Naive thymus-derived CD4-positive, alpha-beta T cell (primary cell): Measurements from ENCODE around the gene TRABD2A. TPM values are rescaled to one million over a fixed set of nuclear protein-coding genes. Genes with fewer than 3 reads are reported as not detected.

Experiments
- ATAC-seq: fragments of 150-1000 bp; cut with Tn5 transposase; 2 replicates; pipeline ENCODE4 v1.10.0; 2021; ENCODE audit warnings: mild to moderate bottlenecking, moderate library complexity
- CTCF ChIA-PET: fragments of 350-600 bp; sonication (Branson Sonifier 250); formaldehyde crosslinking; loops from one replicate; lab custom pipeline; 2021; ENCODE audit warnings: antibody characterized with exemption; lab: Charles Lee
- POLR2A ChIA-PET: fragments of 350-600 bp; sonication (Branson Sonifier 250); formaldehyde crosslinking; loops from one replicate; lab custom pipeline; 2021; ENCODE audit warnings: antibody characterized with exemption, inconsistent platforms; lab: Charles Lee
- DNase-seq, 9 donors: peaks; one replicate each; pipeline versions ENCODE4 v3.0.0 to v3.0.0-alpha.2; 2020 to 2022; ENCODE audit warnings: mixed read lengths in 1 of 9
- H3K27ac ChIP-seq: one replicate; pipeline ENCODE4 v1.7.0; 2013; ENCODE audit warnings: mild to moderate bottlenecking, low read depth, low read length, moderate library complexity
- H3K27me3 ChIP-seq, 2 donors: one replicate each; pipeline ENCODE4 v1.7.0; 2013; ENCODE audit warnings: low read length in 2 of 2, mild to moderate bottlenecking in 2 of 2, moderate library complexity in 2 of 2; ENCODE audit not compliant: control insufficient read depth in 2 of 2, insufficient read depth in 2 of 2
- H3K36me3 ChIP-seq, 3 experiments: 1 replicate in 2 of 3; 2 replicates in 1 of 3; pipeline ENCODE4 v1.7.0; 2013; ENCODE audit warnings: low read length in 3 of 3, mild to moderate bottlenecking in 3 of 3, moderate library complexity in 1 of 3; ENCODE audit not compliant: insufficient read depth in 3 of 3, control insufficient read depth in 2 of 3
- H3K4me1 ChIP-seq, 2 donors: one replicate each; pipeline ENCODE4 v1.7.0; 2013; ENCODE audit warnings: low read length in 2 of 2, mild to moderate bottlenecking in 2 of 2, moderate library complexity in 1 of 2; ENCODE audit not compliant: control insufficient read depth in 2 of 2, insufficient read depth in 2 of 2
- H3K4me3 ChIP-seq: 2 replicates; pipeline ENCODE4 v1.7.0; 2013; ENCODE audit warnings: mild to moderate bottlenecking, low read length
- H3K9me3 ChIP-seq, 3 experiments: 1 replicate in 2 of 3; 2 replicates in 1 of 3; pipeline ENCODE4 v1.7.0; 2013; ENCODE audit warnings: low read length in 3 of 3; ENCODE audit not compliant: control insufficient read depth in 2 of 3
- H3K27ac Mint-ChIP-seq, 9 donors: one replicate each; pipeline ENCODE4 v1.8.0; 2020 to 2022; ENCODE audit warnings: mixed read lengths in 9 of 9, mild to moderate bottlenecking in 8 of 9, moderate library complexity in 5 of 9, inconsistent platforms in 2 of 9
- H3K27me3 Mint-ChIP-seq, 5 donors: one replicate each; pipeline ENCODE4 v1.8.0; 2021 to 2022; ENCODE audit warnings: mixed read lengths in 5 of 5, mild to moderate bottlenecking in 1 of 5
- H3K36me3 Mint-ChIP-seq, 5 donors: one replicate each; pipeline ENCODE4 v1.8.0; 2020 to 2022; ENCODE audit warnings: mixed read lengths in 5 of 5, mild to moderate bottlenecking in 3 of 5, inconsistent platforms in 1 of 5
- H3K4me1 Mint-ChIP-seq, 7 donors: one replicate each; pipeline ENCODE4 v1.8.0; 2020 to 2022; ENCODE audit warnings: mixed read lengths in 7 of 7, mild to moderate bottlenecking in 3 of 7, inconsistent platforms in 1 of 7
- H3K4me3 Mint-ChIP-seq, 10 donors: one replicate each; pipeline ENCODE4 v1.8.0; 2020 to 2022; ENCODE audit warnings: mild to moderate bottlenecking in 10 of 10, mixed read lengths in 10 of 10, moderate library complexity in 6 of 10, inconsistent platforms in 2 of 10
- H3K9me3 Mint-ChIP-seq, 11 donors: one replicate each; pipeline ENCODE4 v1.8.0; 2020 to 2022; ENCODE audit warnings: mixed read lengths in 11 of 11, mild to moderate bottlenecking in 4 of 11, inconsistent platforms in 1 of 11, moderate library complexity in 1 of 11
- intact Hi-C, 2 donors: fragments of 100-400 bp; cut with micrococcal nuclease; formaldehyde crosslinking; loops; one replicate each; pipeline ENCODE4 v1.15.1; 2023
- polyA plus RNA-seq, 2 donors: library from polyadenylated mRNA; unstranded; fragments of 300-500 nt; fragmentation: Illumina TruSeq; gene quantifications; one replicate each; pipeline ENCODE4 v1.2.3, GENCODE V29; 2021
- total RNA-seq, 6 experiments: library from RNA in 5 of 6; stranded (reverse) in 5 of 6; gene quantifications; 1 replicate in 5 of 6; 2 replicates in 1 of 6; pipeline ENCODE4 v1.2.3 and lab custom pipeline; 2021 to 2026

TRABD2A gene
- total and polyA plus RNA-seq, 7 experiments from 2014 or later = 75.0 to 288 (median 182) TPM

GRCh38 chr2:84851876-84852275 lies 29.0 kb downstream of the TRABD2A start:
- no peak for DNase-seq
- peaks cover 23 to 77% (median 56%) of the 10 kb centered on the region in 5 donors for H3K36me3 Mint-ChIP-seq

GRCh38 chr2:84850471-84850870 lies 30.4 kb downstream of the TRABD2A start:
- DNase-seq = no peak
- H3K27ac ChIP-seq = peak overlapping the region; percentile 70

More at GRCh38 chr2:84851876-84852275, 29.0 kb downstream of the TRABD2A start:
- Histone ChIP-seq H3K27ac (peak overlapping the region; percentile 41), H3K9me3 (peaks cover 0 to 5% (median 0%) of the 10 kb centered on the region in 3 experiments), H3K36me3 (peaks cover 0 to 28% (median 12%) of the 10 kb centered on the region in 3 experiments), H3K4me1 (peaks cover 67 to 95% of the 10 kb centered on the region in 2 donors), H3K4me3 (no peak overlapping the region), H3K27me3 (no peaks in the 10 kb centered on the region)
- intact Hi-C loops = loop anchor here in 1 of 2 donors (1.0 kb wide), 1 partner anchor 26 kb away; no protein-coding TSS in a partner anchor
- Mint-ChIP-seq H3K4me1 (peaks cover 73 to 98% (median 95%) of the 10 kb centered on the region in 7 donors), H3K27me3 (no peaks in the 10 kb centered on the region), H3K4me3 (peak overlapping the region in 9 of 10 donors; percentile 27 to 85 (median 71)), H3K27ac (peak overlapping the region in 8 of 9 donors; percentile 35 to 99 (median 96)), H3K9me3 (peaks cover 0 to 20% (median 8%) of the 10 kb centered on the region in 11 donors)
- CTCF ChIA-PET = interaction anchor here (2.1 to 4.0 kb wide), 4 partner anchors 10 to 74 kb away, joined by 10 to 20 read pairs (median 13); no protein-coding TSS in a partner anchor
- no peak for ATAC-seq
- POLR2A ChIA-PET = interaction anchor here (1.0 to 13.0 kb wide), 9 partner anchors 8 to 74 kb away, joined by 3 to 261 read pairs (median 19); partner anchors contain the start of gene TMSB10

GRCh38 chr2:84849271-84849952 lies 31.5 kb downstream of the TRABD2A start:
- peaks cover 19 to 72% (median 46%) of the 10 kb centered on the region in 5 donors for H3K36me3 Mint-ChIP-seq
- peak in 6 of 9 donors; percentile 48 to 61 (median 52) for DNase-seq
- Histone ChIP-seq H3K27ac (peak overlapping the region; percentile 70), H3K4me3 (peak overlapping the region; percentile 33), H3K36me3 (peaks cover 0 to 28% (median 12%) of the 10 kb centered on the region in 3 experiments), H3K27me3 (no peaks in the 10 kb centered on the region), H3K4me1 (peaks cover 75 to 95% of the 10 kb centered on the region in 2 donors), H3K9me3 (peaks cover 0 to 5% (median 0%) of the 10 kb centered on the region in 3 experiments)
- H3K9me3 Mint-ChIP-seq = peaks cover 0 to 17% (median 8%) of the 10 kb centered on the region in 11 donors
- no peaks in the 10 kb centered on the region for H3K27me3 Mint-ChIP-seq
- POLR2A ChIA-PET = interaction anchor here (0.7 to 13.0 kb wide), 21 partner anchors 8 to 208 kb away, joined by 3 to 261 read pairs (median 4); partner anchors contain the start of gene TMSB10
- CTCF ChIA-PET = interaction anchor here (0.6 to 4.0 kb wide), 13 partner anchors 8 to 108 kb away, joined by 3 to 20 read pairs (median 3); partner anchors contain the start of gene TRABD2A
- ATAC-seq = no peak
- H3K4me1 Mint-ChIP-seq = peaks cover 71 to 97% (median 93%) of the 10 kb centered on the region in 7 donors
- H3K27ac Mint-ChIP-seq = peak overlapping the region in 8 of 9 donors; percentile 61 to 99 (median 96)
- peak overlapping the region; percentile 59 to 92 (median 84) for H3K4me3 Mint-ChIP-seq
- intact Hi-C loops = loop anchor here (1.0 to 5.0 kb wide), 5 partner anchors 8 to 197 kb away; partner anchors contain the start of gene TMSB10 (in 1 of the 2)

More at GRCh38 chr2:84850471-84850870, 30.4 kb downstream of the TRABD2A start:
- Histone ChIP-seq H3K4me3 (no peak overlapping the region), H3K36me3 (peaks cover 0 to 28% (median 12%) of the 10 kb centered on the region in 3 experiments), H3K9me3 (peaks cover 0 to 5% (median 0%) of the 10 kb centered on the region in 3 experiments), H3K4me1 (peaks cover 71 to 95% of the 10 kb centered on the region in 2 donors), H3K27me3 (no peaks in the 10 kb centered on the region)
- Mint-ChIP-seq H3K4me3 (peak overlapping the region in 8 of 10 donors; percentile 57 to 92 (median 84)), H3K9me3 (peaks cover 0 to 20% (median 8%) of the 10 kb centered on the region in 11 donors), H3K27ac (peak overlapping the region in 8 of 9 donors; percentile 24 to 99 (median 96)), H3K27me3 (no peaks in the 10 kb centered on the region), H3K4me1 (peaks cover 75 to 98% (median 95%) of the 10 kb centered on the region in 7 donors), H3K36me3 (peaks cover 19 to 77% (median 53%) of the 10 kb centered on the region in 5 donors)
- CTCF ChIA-PET = interaction anchor here (0.6 to 4.0 kb wide), 9 partner anchors 8 to 75 kb away, joined by 3 to 20 read pairs (median 7); partner anchors contain the start of gene TRABD2A
- no peak for ATAC-seq
- POLR2A ChIA-PET = interaction anchor here (0.8 to 13.0 kb wide), 19 partner anchors 9 to 205 kb away, joined by 3 to 261 read pairs (median 6); partner anchors contain the start of gene TMSB10
- intact Hi-C loops = no loop called here

GRCh38 chr2:84847326-84848050 lies 33.4 kb downstream of the TRABD2A start:
- Mint-ChIP-seq H3K27ac (peak overlapping the region in 8 of 9 donors; percentile 94 to 99 (median 97)), H3K36me3 (peaks cover 19 to 71% (median 42%) of the 10 kb centered on the region in 5 donors), H3K4me3 (peak overlapping the region; percentile 72 to 87 (median 78)), H3K27me3 (no peaks in the 10 kb centered on the region), H3K9me3 (peaks cover 0 to 7% (median 1%) of the 10 kb centered on the region in 11 donors), H3K4me1 (peaks cover 75 to 100% (median 93%) of the 10 kb centered on the region in 7 donors)
- peak overlapping the region; percentile 80 for H3K27ac ChIP-seq
- CTCF ChIA-PET = interaction anchor here (1.0 to 2.6 kb wide), 4 partner anchors 10 to 35 kb away, joined by 3 to 21 read pairs (median 10); partner anchors contain the start of gene TRABD2A
- POLR2A ChIA-PET = interaction anchor here (1.0 to 13.0 kb wide), 10 partner anchors 9 to 138 kb away, joined by 3 to 261 read pairs (median 24); partner anchors contain the start of genes TMSB10 and TRABD2A
- ATAC-seq = no peak
- DNase-seq = no peak
- intact Hi-C loops = loop anchor here (2.0 to 5.0 kb wide), 8 partner anchors 13 to 195 kb away; partner anchors contain the start of genes TMSB10 (in 2 of the 2) and TRABD2A (in 1 of the 2)
- H3K9me3 ChIP-seq = no peaks in the 10 kb centered on the region
- H3K4me3 ChIP-seq = peak overlapping the region; percentile 5
- H3K4me1 ChIP-seq = peaks cover 91 to 98% of the 10 kb centered on the region in 2 donors
- no peaks in the 10 kb centered on the region for H3K27me3 ChIP-seq
- peaks cover 0 to 16% (median 3%) of the 10 kb centered on the region in 3 experiments for H3K36me3 ChIP-seq

GRCh38 chr2:84846741-84847142 lies 34.1 kb downstream of the TRABD2A start:
- ChIA-PET CTCF (interaction anchor here (0.6 to 2.6 kb wide), 10 partner anchors 11 to 317 kb away, joined by 3 to 21 read pairs (median 4); partner anchors contain the start of gene TRABD2A), POLR2A (interaction anchor here (0.7 to 13.0 kb wide), 22 partner anchors 8 to 194 kb away, joined by 3 to 261 read pairs (median 6); partner anchors contain the start of genes TMSB10 and TRABD2A)
- no peaks in the 10 kb centered on the region for H3K27me3 Mint-ChIP-seq
- peaks cover 74 to 100% (median 92%) of the 10 kb centered on the region in 7 donors for H3K4me1 Mint-ChIP-seq
- H3K36me3 ChIP-seq = peaks cover 0 to 8% (median 0%) of the 10 kb centered on the region in 3 experiments
- H3K27ac ChIP-seq = peak overlapping the region; percentile 80
- H3K4me1 ChIP-seq = peaks cover 93 to 98% of the 10 kb centered on the region in 2 donors
- no peaks in the 10 kb centered on the region for H3K9me3 ChIP-seq
- DNase-seq = no peak
- H3K27me3 ChIP-seq = no peaks in the 10 kb centered on the region
- peak overlapping the region; percentile 5 for H3K4me3 ChIP-seq
- peak overlapping the region in 8 of 9 donors; percentile 94 to 99 (median 97) for H3K27ac Mint-ChIP-seq
- intact Hi-C loops = loop anchor here (1.0 to 5.0 kb wide), 14 partner anchors 9 to 194 kb away; partner anchors contain the start of genes TMSB10 (in 2 of the 2) and TRABD2A (in 1 of the 2)
- ATAC-seq = no peak
- H3K9me3 Mint-ChIP-seq = peaks cover 0 to 5% (median 0%) of the 10 kb centered on the region in 11 donors
- H3K4me3 Mint-ChIP-seq = peak overlapping the region; percentile 72 to 87 (median 82)
- H3K36me3 Mint-ChIP-seq = peaks cover 17 to 64% (median 38%) of the 10 kb centered on the region in 5 donors
